Kidney epithelial cell (primary cell): ENCODE measurements around the gene ANKRA2. TPM values are rescaled to one million over a fixed set of nuclear protein-coding genes. Genes with fewer than 3 reads are reported as not detected.

ENCODE experiments used
- DNase-seq: peaks from one replicate; pipeline ENCODE4 v3.0.0-alpha.2; 2010; ENCODE audit warnings: low read depth
- H3K27me3 ChIP-seq: 2 replicates; pipeline ENCODE4 v1.6.0; 2011; ENCODE audit warnings: low read length; ENCODE audit not compliant: control insufficient read depth, insufficient read depth
- H3K36me3 ChIP-seq: 2 replicates; pipeline ENCODE4 v1.5.1; 2011; ENCODE audit warnings: low read length; ENCODE audit not compliant: control insufficient read depth, insufficient read depth
- H3K4me3 ChIP-seq: 2 replicates; pipeline ENCODE4 v1.5.1; 2011; ENCODE audit warnings: low read depth, mild to moderate bottlenecking, control low read depth, low read length
- CTCF ChIP-seq: IDR thresholded peaks from 2 replicates; pipeline ENCODE4 v1.5.1; 2011; ENCODE audit warnings: mild to moderate bottlenecking, moderate library complexity, low read length, control low read depth, inconsistent platforms; ENCODE audit not compliant: insufficient read depth, poor library complexity, severe bottlenecking
- total RNA-seq: library from RNA; depleted of rRNA; stranded (reverse); fragments of >200 nt; gene quantifications from 2 replicates; pipeline ENCODE4 v1.2.3, GENCODE V29; 2015

Gene ANKRA2
- total RNA-seq, 1 donor from 2014 or later = 15.3 TPM

- H3K4me3 ChIP-seq = peak overlapping the region; percentile 92
Measured at GRCh38 chr5:73564675-73565074, 764 bp downstream of the ANKRA2 start.

GRCh38 chr5:73564018-73564417 is 1.4 kb downstream of the ANKRA2 start:
- no peak for DNase-seq
- no peak for TF ChIP-seq CTCF
- peak overlapping the region; percentile 92 for H3K4me3 ChIP-seq
- no peaks in the 10 kb centered on the region for H3K27me3 ChIP-seq
- no peaks in the 10 kb centered on the region for H3K36me3 ChIP-seq

More at GRCh38 chr5:73564675-73565074, 764 bp downstream of the ANKRA2 start:
- no peaks in the 10 kb centered on the region for H3K36me3 ChIP-seq
- no peak for DNase-seq
- H3K27me3 ChIP-seq = no peaks in the 10 kb centered on the region
- TF ChIP-seq CTCF = no peak

GRCh38 chr5:73558950-73559349 is 6.5 kb downstream of the ANKRA2 start:
- no peak overlapping the region for H3K4me3 ChIP-seq
- H3K36me3 ChIP-seq = no peaks in the 10 kb centered on the region
- TF ChIP-seq CTCF = no peak
- no peaks in the 10 kb centered on the region for H3K27me3 ChIP-seq
- DNase-seq = no peak

- no peak for TF ChIP-seq CTCF
- no peaks in the 10 kb centered on the region for H3K27me3 ChIP-seq
- no peak overlapping the region for H3K4me3 ChIP-seq
- DNase-seq = no peak
- H3K36me3 ChIP-seq = no peaks in the 10 kb centered on the region
Measured at GRCh38 chr5:73552642-73553041, 12.8 kb downstream of the ANKRA2 start.

GRCh38 chr5:73550016-73550415 is 15.4 kb downstream of the ANKRA2 start:
- TF ChIP-seq CTCF = no peak
- no peak for DNase-seq
- Histone ChIP-seq H3K4me3 (no peak overlapping the region), H3K36me3 (no peaks in the 10 kb centered on the region), H3K27me3 (no peaks in the 10 kb centered on the region)

- H3K4me3 ChIP-seq = no peak overlapping the region
Measured at GRCh38 chr5:73545403-73545779, 20.0 kb downstream of the ANKRA2 start.

More at GRCh38 chr5:73545403-73545779, 20.0 kb downstream of the ANKRA2 start:
- DNase-seq = no peak
- no peak for TF ChIP-seq CTCF
- no peaks in the 10 kb centered on the region for H3K27me3 ChIP-seq
- no peaks in the 10 kb centered on the region for H3K36me3 ChIP-seq
